Epithelial cell of esophagus (primary cell): ENCODE measurements around the gene AMIGO1.
A peak's percentile ranks its signal among the peaks of the same experiment; 100 is the strongest.

Experiments
- DNase-seq: peaks from one replicate; pipeline ENCODE4 v3.0.0; 2010; ENCODE audit warnings: low read depth
- H3K4me3 ChIP-seq: 2 replicates; pipeline ENCODE4 v1.5.1; 2011; ENCODE audit warnings: mild to moderate bottlenecking, low read length, control low read depth
- CTCF ChIP-seq: IDR thresholded peaks from 2 replicates; pipeline ENCODE4 v1.5.1; 2011; ENCODE audit warnings: low read depth, mild to moderate bottlenecking, low read length, control low read depth, inconsistent platforms; ENCODE audit not compliant: insufficient read depth; ENCODE audit errors: missing control alignments

Gene AMIGO1

GRCh38 chr1:109509176-109510134, at the start of gene AMIGO1:
Gene AMIGO1, minus strand, starts transcription at chr1:109509727. Its CDS starts 815 bp downstream, at chr1:109508912.
- DNase-seq: peak; percentile 49
- TF ChIP-seq CTCF: no peak
- H3K4me3 ChIP-seq: peak within 1 kb of the TSS; percentile 60

- no peak overlapping the region for H3K4me3 ChIP-seq
- DNase-seq: no peak
- TF ChIP-seq CTCF: no peak
Observed at GRCh38 chr1:109557520-109557919, 48.0 kb upstream of the AMIGO1 start.

- H3K4me3 ChIP-seq: no peak overlapping the region
- no peak for TF ChIP-seq CTCF
- DNase-seq: no peak
Observed at GRCh38 chr1:109556563-109556962, 47.0 kb upstream of the AMIGO1 start.

- no peak for TF ChIP-seq CTCF
- DNase-seq: peak; percentile 98
- H3K4me3 ChIP-seq: peak within 1 kb of the TSS; percentile 99
Observed at GRCh38 chr1:109548321-109549267, 39.1 kb upstream of the AMIGO1 start, which contains the start of gene GNAI3. Gene GNAI3, plus strand, starts transcription at chr1:109548615. Its CDS starts 106 bp downstream, at chr1:109548721.

GRCh38 chr1:109547463-109548320, 38.2 kb upstream of the AMIGO1 start:
- peak overlapping the region; percentile 99 for H3K4me3 ChIP-seq
- peak; percentile 32 for DNase-seq
- TF ChIP-seq CTCF: no peak
